ENCODE data around the gene CAPZB.

DNA sequence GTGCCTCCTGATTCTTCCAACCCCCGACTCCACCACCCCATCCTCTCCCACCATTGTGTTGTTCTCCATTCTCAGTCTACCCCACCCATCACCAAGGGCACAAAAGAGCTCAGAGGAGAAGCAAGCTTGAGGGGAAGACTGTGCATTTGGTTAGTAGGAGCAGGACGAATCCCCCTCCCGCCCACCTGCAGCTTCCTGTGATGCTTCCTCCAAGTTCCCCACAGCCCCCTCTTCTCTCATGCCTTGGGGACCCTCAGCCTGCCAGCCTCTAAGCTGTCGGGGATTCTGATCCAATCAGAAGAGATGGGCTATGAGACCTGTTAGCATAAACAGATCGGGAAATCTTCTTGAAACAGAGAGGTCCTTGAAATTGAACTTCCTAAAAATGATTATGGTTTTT lies 22.2 kb upstream of the CAPZB start:
- TF ChIP-seq, protein P1, sequence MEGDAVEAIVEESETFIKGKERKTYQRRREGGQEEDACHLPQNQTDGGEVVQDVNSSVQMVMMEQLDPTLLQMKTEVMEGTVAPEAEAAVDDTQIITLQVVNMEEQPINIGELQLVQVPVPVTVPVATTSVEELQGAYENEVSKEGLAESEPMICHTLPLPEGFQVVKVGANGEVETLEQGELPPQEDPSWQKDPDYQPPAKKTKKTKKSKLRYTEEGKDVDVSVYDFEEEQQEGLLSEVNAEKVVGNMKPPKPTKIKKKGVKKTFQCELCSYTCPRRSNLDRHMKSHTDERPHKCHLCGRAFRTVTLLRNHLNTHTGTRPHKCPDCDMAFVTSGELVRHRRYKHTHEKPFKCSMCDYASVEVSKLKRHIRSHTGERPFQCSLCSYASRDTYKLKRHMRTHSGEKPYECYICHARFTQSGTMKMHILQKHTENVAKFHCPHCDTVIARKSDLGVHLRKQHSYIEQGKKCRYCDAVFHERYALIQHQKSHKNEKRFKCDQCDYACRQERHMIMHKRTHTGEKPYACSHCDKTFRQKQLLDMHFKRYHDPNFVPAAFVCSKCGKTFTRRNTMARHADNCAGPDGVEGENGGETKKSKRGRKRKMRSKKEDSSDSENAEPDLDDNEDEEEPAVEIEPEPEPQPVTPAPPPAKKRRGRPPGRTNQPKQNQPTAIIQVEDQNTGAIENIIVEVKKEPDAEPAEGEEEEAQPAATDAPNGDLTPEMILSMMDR (IDR thresholded peaks at IDR 0.05; ENCODE audit: low read depth, low read length) = no peak
- TF ChIP-seq POLR2A (IDR thresholded peaks at IDR 0.05; ENCODE audit: extremely low read depth, insufficient read length) = no peak
- TF ChIP-seq, protein P2, sequence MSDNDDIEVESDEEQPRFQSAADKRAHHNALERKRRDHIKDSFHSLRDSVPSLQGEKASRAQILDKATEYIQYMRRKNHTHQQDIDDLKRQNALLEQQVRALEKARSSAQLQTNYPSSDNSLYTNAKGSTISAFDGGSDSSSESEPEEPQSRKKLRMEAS (IDR thresholded peaks at IDR 0.05; ENCODE audit: low read depth, low read length) = no peak

Data from NB4 (cell line).